ENCODE data around the gene CAPZB.

The CAPZB gene

DNA sequence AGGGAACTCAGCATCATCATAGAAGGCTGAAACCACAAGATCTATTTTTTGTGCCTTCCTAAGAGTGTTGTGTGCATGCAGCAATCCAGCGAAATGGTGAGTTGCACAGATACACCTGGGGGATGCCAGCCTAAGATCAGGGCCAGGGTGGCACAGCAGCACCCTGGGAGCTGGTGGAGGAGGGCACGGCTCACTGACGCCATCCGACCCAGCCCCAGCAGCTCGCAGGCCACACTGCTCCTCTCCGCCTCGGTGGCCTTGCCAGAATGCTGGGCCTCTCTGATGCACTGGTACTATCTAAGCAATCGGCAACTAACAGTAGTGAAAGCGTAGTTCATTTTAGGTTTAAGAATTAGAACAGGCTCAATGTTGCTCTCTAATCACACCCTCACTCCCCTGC, 37.8 kb downstream of the CAPZB start:
- no peak for DNase-seq

DNA sequence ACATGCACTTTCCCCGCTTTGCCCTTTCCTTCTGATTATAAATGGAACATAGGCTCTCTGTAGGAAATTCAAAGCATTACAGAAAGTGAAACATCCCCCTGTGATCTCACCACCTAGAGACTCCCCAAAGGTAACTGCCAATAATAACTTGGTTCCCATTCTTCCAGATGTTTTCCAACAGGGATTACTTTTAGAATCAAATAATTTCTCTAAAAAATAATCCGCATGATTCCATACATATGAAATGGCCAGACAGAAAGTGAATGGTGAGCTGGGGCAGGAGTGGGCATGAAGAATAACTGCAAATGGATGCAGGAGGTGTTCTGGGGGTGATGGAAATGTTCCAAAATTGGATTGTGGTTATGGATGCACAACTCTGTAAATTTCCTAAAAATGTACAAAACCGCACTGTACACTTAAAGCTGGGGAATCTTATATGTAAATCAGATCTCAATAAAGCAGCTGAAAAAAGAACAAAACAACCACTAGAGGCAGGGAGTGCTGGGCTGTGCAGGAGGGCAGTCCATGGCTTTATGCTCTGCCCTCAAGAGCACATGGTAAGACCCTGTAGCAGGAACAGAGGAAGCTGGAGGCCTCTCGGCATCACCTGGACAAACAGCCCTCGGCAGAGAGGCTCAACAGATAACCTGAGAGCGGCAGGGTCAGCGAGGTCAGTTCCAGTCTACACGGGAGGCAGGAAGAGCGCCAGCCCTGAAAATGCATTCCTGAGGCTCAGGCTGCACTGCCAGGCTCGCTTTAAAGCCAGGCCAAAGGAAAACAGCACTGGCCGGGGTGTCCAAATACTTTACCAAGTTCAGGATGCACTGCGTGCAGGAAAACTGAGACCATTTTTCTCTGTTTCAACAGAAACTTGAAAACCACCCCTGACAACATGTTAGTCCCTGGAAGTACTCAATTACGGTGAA, 39.7 kb downstream of the CAPZB start:
- no peak for DNase-seq

DNA sequence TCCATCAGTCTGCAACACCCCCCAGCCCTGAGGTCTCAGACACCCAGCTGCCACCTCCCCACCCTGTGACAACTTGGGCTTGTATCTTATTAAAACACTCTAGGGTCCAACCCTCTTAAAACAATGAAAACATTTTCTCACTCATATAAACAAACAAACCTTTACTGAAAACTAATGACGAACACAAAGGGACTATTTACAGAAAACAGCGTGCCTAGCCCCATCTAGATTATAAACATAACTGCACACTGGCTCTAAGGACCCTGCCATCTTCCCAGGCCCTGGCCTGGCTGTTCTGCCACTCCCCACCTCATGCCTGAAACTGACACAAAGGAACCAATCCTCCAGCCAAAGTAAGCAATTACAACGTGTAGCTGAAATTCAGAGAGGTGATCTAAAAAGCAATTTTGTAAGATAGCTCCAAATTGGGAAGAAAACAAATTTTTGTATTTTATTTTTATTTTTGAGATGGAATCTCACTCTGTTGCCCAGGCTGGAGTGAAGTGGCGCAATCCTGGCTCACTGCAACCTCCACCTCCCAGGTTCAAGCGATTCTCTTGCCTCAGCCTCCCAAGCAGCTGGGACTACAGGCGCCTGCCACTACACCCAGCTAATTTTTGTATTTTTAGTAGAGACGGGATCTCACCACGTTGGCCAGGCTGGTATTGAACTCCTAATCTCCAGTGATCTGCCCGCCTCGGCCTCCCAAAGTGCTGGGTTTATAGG, 40.9 kb downstream of the CAPZB start:
- DNase-seq: no peak

DNA sequence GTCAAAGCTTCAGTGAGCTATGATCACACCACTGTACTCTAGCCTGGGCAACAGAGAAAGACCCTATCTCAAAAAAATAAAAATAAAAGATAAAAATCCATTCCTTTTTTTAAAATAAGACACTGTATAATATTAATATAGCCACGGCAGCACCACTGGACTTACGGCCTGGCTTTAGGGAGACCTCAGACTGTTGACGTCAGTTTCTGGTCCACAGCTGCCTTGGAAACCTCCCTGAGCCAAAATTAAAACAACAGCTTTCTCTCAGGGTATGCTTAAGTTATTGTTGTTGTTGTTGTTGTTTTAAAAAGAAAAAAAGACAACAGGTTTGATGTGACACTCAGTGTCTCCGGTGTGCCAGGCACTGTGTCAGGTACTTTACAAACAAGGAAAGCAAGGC, 42.0 kb downstream of the CAPZB start:
- DNase-seq: no peak

DNA sequence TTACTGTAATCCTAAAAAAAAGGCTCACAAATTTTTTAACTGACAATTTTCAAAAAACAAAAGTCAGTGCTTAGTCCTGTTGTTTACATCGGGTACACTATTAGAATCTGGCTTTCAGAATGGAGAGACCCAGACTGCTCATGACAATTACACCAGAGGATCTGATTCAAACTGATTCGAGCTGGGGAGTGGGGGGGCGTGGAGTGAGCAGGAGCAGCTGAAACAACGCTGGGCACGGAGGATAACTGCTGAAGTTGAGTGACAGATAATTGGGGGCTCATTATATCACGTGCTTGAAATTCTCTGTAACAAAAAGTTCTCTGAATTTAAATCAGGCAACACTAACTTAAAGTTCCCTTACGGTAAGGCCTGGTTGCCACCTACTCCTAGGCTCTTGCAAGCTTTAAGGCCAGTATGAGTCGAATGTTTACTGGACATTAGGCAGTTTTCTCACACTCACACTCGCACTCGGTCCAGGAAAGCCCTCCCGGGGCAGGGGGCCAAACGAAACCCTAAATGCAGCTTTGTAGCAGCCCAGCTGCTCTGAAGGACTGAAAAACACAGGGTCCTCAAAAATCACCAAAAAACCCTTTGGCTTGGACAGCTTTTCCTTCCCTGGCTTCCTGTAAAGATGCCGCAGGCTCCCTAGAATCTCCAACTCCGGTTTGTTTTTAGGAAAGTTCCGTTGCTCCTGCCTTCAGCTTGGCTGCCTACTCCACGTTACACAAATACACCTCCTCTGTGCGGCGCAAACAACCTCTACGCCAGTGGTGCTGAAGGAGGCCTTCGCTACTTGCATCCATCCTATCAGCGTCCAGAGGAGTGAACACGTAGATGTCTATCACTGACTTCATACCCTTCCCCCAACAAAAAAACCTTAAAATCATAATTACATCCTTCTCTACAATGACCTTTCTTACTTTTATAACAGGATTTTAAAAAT, 42.9 kb downstream of the CAPZB start:
- DNase-seq: no peak

DNA sequence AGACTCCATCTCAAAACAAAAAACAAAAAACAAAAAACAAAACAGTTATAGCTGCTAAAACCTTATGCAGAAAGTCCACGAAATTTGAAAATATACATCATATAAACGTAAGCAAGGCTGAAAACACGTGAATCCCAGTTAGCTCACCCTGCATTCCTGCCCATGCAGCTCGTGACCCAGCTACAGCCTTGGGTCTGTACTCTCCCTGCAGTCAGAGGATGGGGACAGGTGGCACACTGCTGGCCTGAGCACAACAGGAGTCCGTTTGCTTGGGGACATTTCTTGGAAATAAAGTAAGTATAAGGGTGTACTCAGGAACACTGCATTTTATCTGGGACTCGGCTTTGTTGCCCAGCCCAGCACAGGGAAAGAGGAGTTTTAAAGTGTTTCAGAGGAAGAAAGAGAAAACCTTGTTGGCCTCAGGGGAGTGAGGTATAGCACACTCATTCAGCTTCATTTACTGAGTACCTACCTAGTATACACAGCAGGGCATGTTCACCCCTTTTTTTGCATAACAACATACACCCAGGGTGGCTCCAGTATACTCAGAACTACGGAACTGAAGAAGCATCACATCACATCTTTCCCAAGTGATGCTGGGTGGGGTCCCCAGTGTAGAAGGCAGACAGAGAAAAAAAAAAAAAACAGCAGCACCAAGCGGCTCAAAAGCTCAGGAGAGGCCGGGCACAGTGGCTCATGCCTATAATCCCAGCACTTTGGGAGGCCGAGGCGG, 44.1 kb downstream of the CAPZB start:
- DNase-seq: no peak

DNA sequence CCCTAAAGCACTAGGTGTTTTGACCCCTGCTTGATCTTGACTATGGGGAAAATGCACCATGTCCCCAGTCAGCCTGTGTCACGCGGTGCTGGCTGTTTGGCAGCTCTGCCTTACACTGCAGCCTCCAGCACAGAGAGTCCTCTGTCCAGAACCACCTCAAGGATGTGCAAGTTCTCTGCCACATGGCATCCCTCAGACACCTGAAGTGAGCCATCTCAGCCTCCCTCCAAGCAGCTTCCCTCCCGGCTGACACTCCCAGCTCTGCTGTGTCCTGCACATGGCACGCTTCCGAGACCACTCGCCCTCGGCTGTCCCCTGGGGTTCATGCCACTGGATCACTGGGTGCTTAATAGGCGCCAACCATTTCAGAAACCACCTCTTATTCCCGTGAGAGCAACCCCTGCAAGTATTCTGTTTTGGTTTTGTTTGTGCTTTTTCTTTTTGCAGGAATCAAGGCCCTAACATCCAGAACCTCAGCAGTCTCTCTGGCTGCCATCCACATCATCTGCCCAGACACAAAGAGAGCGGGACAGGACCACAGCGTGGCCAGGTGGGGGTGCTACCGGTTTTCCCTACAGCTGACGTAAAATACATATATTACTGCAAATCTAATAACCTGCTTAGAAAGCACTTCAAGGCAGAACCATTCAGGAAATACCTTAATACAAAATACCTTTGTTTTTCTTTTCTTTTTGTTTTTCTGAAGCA, 45.7 kb downstream of the CAPZB start:
- peak in 2 of 4 experiments; percentile 12 to 44 for DNase-seq

DNA sequence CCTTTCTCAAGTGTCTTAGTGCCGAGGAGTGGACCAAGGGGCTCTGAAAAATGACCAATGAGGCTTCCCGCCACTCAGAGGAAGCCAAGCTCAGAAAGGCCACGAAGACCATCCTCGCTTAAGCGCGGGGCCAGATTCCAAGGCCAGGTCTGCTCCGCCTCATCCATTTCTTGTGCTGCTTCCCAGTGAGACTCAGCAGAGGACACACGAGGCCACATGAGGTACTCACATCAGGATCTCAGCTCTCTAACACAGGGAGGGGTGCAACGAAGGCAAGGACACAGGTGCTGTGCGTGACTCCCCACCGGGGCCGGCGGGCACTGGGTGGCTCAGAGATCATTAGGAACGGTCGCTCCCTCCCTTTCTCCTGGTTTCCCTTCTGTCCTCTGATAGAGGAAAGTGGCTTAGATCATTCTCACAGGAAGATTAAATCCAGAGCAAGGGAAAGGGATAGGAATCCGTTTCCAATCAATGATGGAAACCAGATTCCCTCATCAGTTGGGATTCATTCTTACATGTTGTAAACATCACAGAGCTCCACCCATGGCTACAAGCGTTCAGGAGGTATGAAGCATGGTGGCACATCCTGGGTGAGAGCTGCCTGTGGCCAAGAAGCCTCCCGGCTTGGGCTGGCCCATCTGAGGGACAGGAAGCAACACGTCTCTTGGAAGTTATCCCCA, 46.7 kb downstream of the CAPZB start:
- no peak for DNase-seq

DNA sequence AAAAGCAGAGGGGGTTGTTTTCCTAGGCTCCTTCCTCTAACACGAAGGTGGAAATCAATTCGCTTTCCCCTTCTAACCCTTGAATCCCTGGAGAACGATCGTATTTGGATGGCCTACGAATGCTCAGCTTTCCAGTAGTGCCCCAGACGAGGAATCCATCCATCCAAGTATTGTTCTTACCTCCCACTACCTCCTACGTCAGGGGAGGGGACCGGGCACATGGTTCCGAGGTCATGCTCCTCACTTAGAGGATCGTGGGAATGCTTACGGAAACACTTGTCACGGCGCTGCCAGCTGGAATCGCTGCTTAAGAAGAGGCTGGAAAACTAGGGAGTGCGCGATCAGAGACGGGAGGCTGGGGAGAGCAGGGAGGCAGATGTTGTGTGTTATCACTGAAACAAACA, 47.4 kb downstream of the CAPZB start:
- DNase-seq: no peak

DNA sequence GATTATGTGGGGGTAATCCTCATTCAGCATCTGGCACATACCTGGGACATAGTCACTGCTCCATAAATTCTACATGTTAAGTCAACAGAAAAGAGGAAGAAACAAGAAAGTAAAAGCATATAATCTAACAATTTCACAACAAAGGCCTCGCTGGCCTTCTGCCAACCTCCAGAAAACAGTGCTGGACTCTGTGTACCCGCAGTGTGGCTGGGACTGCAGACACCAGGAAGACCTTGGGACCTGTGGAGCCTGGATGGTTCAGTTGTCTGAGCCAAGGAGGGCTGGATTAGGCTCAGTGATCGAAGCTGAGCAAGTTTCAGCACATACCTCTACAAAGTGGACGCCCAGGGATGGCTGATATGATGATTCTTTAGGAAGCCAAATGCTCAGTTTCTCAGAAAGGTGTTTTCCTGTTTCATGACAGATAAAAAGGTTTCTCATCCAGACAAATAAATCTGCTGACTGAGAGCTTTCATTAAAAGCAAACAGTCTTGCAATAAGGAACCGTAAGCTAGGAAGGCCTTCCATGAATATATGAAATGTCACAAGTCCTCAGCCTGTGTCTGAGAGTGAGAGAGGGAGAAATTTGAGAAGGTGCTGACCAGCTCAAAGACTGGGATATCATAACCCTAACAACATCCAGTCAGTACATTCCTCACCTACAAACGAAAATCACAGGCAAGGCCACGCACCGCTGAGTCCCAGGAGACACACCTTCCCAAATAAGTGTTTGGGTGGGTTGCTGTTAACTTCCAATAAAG, 48.4 kb downstream of the CAPZB start:
- no peak for DNase-seq

DNA sequence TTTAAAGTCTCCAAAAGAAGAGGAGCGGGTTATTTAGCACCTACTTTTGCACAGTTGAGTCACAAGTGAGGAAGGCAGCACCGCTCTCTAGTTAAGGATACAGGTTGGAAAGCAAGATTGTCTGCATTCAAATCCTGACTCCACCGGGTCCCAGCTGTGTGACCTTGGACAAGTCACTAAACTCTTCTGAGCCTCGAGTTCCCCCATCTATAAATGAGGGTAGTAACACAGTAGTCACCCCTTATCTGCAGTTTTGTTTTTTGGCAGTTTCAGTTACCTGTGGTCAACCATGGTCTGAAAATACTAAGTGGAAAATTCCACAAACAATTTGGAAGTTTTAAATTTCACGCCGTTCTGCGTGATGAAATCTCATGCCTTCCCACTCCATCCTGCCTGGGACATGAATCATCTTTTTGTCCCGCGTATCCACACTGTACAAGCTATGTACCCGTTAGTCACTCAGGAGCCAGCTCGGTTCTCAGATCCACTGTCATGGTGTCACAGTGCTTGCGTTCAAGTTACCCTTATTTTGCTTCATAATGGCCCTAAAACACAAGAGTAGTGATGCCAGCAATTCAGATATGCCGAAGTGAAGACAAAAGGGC, 49.4 kb downstream of the CAPZB start:
- DNase-seq: no peak

DNA sequence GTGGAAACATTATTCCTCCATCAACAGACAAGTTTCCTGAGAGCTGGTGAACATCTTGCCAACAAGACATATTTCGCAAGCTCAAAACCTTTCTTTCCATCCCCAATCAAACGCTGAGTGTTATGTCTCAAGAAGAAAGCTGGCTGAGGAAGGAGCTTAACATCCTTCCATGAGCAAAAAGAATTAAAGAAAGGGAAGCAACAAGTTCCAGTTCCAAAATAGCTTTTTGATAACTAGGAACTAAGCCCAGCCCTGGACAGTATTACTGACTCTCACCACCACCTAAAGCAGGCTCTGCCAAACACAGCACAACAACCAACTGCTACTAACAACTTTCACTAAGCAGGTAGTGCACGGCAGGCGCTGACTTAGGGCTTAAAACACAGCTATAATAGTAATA, 50.2 kb downstream of the CAPZB start:
- no peak for DNase-seq

DNA sequence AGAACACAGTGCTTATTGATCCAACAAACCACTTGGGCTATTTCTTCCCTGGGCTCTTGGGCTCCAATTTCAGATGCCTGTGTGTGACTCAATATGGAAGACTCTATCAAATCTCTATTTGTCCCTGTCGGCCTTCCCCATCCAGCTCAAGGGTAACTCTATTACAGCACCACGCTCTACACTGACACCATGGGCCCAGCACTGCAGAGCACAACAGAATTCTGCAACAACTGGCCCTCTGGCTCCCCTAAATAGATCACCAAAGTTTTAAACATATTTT, 51.7 kb downstream of the CAPZB start:
- DNase-seq: no peak

DNA sequence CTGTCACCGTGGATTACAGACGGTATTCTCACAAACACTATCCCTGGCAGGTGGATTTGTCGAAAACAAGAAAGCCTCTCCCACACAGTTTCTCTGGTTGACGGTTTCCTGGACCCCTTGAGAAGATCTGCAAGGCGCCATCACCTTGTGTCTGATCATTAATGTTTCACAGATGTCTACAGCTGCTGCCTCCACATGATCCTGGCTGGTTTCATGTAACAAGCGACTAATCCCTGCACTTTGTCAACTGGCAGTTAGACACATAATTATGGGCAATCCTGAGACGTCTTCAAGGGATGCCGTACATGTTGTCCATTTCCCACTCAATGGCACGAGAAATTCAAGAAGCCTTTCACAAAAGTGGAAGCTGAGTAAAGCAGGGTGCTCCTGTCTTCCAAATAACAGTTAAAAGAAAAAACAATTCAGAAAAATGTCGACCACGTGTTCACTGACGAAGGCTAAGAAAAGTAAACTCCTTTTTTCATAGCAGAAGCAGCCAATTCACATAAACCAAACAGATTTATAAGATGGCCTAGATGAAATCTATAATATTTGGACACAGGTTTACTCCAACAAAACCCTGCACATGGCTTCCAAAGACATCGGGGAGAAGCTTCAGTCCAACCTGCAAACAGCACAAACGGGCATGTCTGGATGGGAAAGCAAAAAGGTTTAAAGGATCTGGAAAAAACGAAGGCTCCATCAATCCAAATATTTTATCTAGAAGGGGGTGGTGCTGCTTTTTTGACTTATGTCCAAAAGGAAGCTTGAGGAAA, 52.2 kb downstream of the CAPZB start:
- no peak for DNase-seq

DNA sequence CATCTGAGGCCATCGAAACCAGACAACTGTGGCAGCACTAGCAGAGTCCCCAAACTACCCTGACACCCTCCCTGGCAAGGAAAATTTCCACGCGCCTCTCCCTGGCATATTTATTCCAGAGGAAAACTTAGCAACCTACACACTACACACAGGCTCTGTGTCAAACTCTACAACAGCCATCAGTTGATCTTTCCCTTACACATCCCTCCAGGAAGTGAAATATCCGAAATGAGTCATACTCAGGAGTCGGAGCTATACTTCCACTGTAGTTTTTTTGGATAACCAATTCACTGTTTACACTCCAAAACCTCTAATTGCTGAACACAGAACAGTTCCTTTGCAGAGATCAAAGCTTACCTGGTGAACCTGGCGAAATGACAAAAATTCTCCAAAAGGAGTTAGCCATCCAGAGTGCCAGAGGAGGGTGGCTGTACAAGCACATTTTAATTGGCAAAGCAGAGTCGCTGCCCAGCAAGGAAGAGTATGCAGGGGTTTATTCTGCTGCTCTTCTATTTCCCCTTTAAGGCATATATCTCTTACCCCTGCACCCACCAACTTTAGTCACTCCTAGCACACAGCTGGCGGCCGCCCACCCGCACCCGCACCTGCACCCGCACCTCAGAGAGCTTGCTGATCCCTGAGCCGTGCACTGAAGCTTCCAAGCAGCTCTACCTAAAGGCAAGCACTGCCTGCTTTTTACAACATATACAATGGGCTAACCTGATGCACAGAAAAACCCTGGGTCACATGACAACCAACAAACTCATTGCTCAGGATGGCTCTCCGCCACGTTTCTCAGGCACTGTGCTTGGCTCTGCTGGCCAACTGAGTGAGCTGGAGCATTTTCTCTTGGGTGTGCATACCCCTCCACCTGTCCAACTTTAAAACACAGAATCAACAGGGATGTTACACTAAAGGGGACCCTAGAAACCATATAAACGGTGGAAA, 54.9 kb downstream of the CAPZB start:
- DNase-seq: no peak

DNA sequence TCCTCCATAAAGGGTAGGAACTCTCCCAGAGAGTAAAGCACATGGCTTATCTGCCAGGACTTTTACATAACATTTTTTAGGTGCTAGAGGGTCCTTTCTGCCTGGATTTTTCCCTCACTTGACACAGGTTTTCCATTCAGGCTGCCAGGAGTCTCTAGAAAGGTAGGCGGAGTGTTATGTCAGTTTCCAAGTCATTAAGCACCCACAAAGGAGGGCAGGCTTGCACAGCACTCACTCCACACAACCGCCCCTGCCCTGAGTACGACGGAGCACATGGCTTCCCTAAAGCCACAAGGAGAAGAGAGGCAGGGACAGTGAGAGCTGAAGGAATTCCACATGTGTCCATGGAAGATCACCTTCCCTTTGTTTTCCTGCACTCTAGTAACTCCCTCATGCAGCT, 55.7 kb downstream of the CAPZB start:
- no peak for DNase-seq

DNA sequence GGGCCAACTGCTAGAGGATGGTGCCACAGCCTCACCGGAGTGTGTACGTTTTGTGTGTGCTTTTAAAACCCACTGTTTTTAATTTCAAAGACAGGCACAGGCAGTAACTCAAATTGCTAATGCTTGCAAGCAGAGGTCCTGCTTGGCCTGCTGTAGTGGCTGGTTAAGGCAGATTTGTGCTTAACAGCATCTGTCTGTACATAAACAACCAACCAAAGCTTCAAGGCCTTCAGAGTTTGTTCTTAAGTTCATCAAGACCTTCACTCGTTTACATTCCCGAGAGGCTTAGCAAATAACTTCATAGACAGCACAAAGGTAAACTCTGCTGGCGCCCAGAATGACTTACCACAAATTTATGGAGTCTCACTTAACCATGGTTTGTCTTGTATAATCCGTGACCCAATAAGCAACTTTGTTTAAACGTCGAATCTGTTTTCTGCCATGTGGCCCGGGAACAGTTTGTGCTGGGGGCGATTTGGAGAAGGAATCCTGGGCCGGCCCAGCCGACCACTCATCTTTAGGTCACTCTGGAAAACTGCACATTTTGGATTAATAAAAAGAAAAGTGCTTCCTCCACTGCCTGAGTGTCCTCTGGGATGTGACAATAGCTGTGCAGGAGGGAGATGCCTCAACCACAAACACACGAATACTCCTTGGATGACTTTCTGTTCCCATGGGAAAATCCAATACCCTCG, 58.1 kb downstream of the CAPZB start:
- no peak for DNase-seq

Data from activated naive CD4-positive, alpha-beta T cell (primary cell).